ENCODE measurements around the gene MAN1A1.

MAN1A1 gene

DNA sequence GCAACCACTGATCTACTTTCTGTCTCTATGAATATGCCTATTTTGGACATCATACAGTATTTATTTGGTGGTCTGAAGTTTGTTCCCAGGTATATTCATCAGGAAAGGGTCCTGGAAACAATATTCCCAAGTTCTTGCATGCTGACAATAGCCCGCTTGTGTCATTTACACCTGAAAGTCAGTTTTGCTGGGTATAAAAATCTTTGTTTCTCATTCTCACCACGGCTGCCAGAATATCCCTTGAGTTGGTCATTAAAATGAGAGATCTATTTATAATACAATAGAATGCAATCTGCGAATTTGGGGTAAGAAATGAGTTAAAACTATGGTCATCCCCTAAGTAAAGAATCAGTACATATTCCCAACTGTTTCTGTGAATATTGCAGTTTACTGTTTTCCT, 79.0 kb downstream of the MAN1A1 start:
- TF ChIP-seq YY1 (IDR thresholded peaks at IDR 0.05; ENCODE audit: low read depth) (no peak), CREB1 (IDR thresholded peaks at IDR 0.05; ENCODE audit: low read depth) (no peak), TCF12 (IDR thresholded peaks at IDR 0.05; ENCODE audit: low read depth) (no peak), ZBTB7A (IDR thresholded peaks at IDR 0.05; ENCODE audit: low read depth) (no peak), NFIC (IDR thresholded peaks at IDR 0.05) (no peak), EGR1 (IDR thresholded peaks at IDR 0.05) (no peak), CEBPB (IDR thresholded peaks at IDR 0.05) (no peak), TEAD4 (IDR thresholded peaks at IDR 0.05) (no peak), RAD21 (IDR thresholded peaks at IDR 0.05; ENCODE audit: low read depth) (no peak), FOXM1 (IDR thresholded peaks at IDR 0.05; ENCODE audit: borderline replicate concordance, low read depth) (no peak), EP300 (IDR thresholded peaks at IDR 0.05; ENCODE audit: borderline replicate concordance) (no peak)
- TF ChIP-seq, protein P1, sequence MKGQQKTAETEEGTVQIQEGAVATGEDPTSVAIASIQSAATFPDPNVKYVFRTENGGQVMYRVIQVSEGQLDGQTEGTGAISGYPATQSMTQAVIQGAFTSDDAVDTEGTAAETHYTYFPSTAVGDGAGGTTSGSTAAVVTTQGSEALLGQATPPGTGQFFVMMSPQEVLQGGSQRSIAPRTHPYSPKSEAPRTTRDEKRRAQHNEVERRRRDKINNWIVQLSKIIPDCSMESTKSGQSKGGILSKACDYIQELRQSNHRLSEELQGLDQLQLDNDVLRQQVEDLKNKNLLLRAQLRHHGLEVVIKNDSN (IDR thresholded peaks at IDR 0.05) = no peak
- TF ChIP-seq, protein P2, sequence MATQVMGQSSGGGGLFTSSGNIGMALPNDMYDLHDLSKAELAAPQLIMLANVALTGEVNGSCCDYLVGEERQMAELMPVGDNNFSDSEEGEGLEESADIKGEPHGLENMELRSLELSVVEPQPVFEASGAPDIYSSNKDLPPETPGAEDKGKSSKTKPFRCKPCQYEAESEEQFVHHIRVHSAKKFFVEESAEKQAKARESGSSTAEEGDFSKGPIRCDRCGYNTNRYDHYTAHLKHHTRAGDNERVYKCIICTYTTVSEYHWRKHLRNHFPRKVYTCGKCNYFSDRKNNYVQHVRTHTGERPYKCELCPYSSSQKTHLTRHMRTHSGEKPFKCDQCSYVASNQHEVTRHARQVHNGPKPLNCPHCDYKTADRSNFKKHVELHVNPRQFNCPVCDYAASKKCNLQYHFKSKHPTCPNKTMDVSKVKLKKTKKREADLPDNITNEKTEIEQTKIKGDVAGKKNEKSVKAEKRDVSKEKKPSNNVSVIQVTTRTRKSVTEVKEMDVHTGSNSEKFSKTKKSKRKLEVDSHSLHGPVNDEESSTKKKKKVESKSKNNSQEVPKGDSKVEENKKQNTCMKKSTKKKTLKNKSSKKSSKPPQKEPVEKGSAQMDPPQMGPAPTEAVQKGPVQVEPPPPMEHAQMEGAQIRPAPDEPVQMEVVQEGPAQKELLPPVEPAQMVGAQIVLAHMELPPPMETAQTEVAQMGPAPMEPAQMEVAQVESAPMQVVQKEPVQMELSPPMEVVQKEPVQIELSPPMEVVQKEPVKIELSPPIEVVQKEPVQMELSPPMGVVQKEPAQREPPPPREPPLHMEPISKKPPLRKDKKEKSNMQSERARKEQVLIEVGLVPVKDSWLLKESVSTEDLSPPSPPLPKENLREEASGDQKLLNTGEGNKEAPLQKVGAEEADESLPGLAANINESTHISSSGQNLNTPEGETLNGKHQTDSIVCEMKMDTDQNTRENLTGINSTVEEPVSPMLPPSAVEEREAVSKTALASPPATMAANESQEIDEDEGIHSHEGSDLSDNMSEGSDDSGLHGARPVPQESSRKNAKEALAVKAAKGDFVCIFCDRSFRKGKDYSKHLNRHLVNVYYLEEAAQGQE (IDR thresholded peaks at IDR 0.05; ENCODE audit: low read depth) = no peak

GRCh38 chr6:119269266-119270103, 80.1 kb downstream of the MAN1A1 start:
- TF ChIP-seq TCF12 (IDR thresholded peaks at IDR 0.05; ENCODE audit: low read depth) (no peak), EGR1 (IDR thresholded peaks at IDR 0.05) (no peak), TAF1 (IDR thresholded peaks at IDR 0.05; ENCODE audit: low read depth) (no peak), TEAD4 (IDR thresholded peaks at IDR 0.05) (no peak), NFIC (IDR thresholded peaks at IDR 0.05) (no peak), ZBTB7A (IDR thresholded peaks at IDR 0.05; ENCODE audit: low read depth) (no peak), CEBPB (IDR thresholded peaks at IDR 0.05) (no peak), RAD21 (IDR thresholded peaks at IDR 0.05; ENCODE audit: low read depth) (no peak)
- TF ChIP-seq, protein P3, sequence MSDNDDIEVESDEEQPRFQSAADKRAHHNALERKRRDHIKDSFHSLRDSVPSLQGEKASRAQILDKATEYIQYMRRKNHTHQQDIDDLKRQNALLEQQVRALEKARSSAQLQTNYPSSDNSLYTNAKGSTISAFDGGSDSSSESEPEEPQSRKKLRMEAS (IDR thresholded peaks at IDR 0.05) = no peak
- TF ChIP-seq, protein P2 (IDR thresholded peaks at IDR 0.05; ENCODE audit: low read depth) = no peak
- TF ChIP-seq, protein P1 (IDR thresholded peaks at IDR 0.05) = no peak

- TF ChIP-seq EGR1 (IDR thresholded peaks at IDR 0.05) = no peak
- no peak for TF ChIP-seq ZBTB7A (IDR thresholded peaks at IDR 0.05; ENCODE audit: low read depth)
- no peak for TF ChIP-seq EP300 (IDR thresholded peaks at IDR 0.05; ENCODE audit: borderline replicate concordance)
- TF ChIP-seq RAD21 (IDR thresholded peaks at IDR 0.05; ENCODE audit: low read depth) = no peak
- no peak for TF ChIP-seq TCF12 (IDR thresholded peaks at IDR 0.05; ENCODE audit: low read depth)
- no peak for TF ChIP-seq CREB1 (IDR thresholded peaks at IDR 0.05; ENCODE audit: low read depth)
- TF ChIP-seq FOXM1 (IDR thresholded peaks at IDR 0.05; ENCODE audit: borderline replicate concordance, low read depth) = no peak
- TF ChIP-seq NFIC (IDR thresholded peaks at IDR 0.05) = no peak
- TF ChIP-seq, protein P2 (IDR thresholded peaks at IDR 0.05; ENCODE audit: low read depth) = no peak
- no peak for TF ChIP-seq TAF1 (IDR thresholded peaks at IDR 0.05; ENCODE audit: low read depth)
- TF ChIP-seq CEBPB (IDR thresholded peaks at IDR 0.05) = no peak
These were observed 82.2 kb downstream of the MAN1A1 start for GRCh38 chr6:119267126-119267905.

Data from Ishikawa (cell line).